AG09309 (cell line): ENCODE data around the gene BICD1.

Source experiments
- DNase-seq: peaks from one replicate; pipeline ENCODE4 v3.0.0-alpha.2; 2010; ENCODE audit warnings: low read depth
- H3K4me3 ChIP-seq: 2 replicates; pipeline ENCODE4 v1.5.1; 2011; ENCODE audit warnings: mild to moderate bottlenecking, low read depth, low read length, moderate library complexity; ENCODE audit not compliant: control insufficient read depth
- CTCF ChIP-seq: IDR thresholded peaks from 2 replicates; pipeline ENCODE4 v1.5.1; 2011; ENCODE audit warnings: mild to moderate bottlenecking, low read depth, low read length, inconsistent platforms; ENCODE audit not compliant: insufficient read depth, control insufficient read depth; ENCODE audit errors: missing control alignments

Gene BICD1

GRCh38 chr12:32106517-32107358, at the start of gene BICD1:
Gene BICD1 (plus strand): TSS chr12:32106847. CDS start chr12:32107332, 485 bp downstream.
- peak within 1 kb of the TSS; percentile 89 for H3K4me3 ChIP-seq
- peak; percentile 13 for TF ChIP-seq CTCF
- DNase-seq: peak; percentile 44

- DNase-seq: no peak
- TF ChIP-seq CTCF: no peak
- H3K4me3 ChIP-seq: no peak overlapping the region
Observed at GRCh38 chr12:32061033-32061432, 45.6 kb upstream of the BICD1 start.

- H3K4me3 ChIP-seq: no peak overlapping the region
- DNase-seq: no peak
- no peak for TF ChIP-seq CTCF
Observed at GRCh38 chr12:32062881-32063280, 43.8 kb upstream of the BICD1 start.

- H3K4me3 ChIP-seq: no peak overlapping the region
- no peak for DNase-seq
- no peak for TF ChIP-seq CTCF
Observed at GRCh38 chr12:32063796-32064195, 42.9 kb upstream of the BICD1 start.

DNA sequence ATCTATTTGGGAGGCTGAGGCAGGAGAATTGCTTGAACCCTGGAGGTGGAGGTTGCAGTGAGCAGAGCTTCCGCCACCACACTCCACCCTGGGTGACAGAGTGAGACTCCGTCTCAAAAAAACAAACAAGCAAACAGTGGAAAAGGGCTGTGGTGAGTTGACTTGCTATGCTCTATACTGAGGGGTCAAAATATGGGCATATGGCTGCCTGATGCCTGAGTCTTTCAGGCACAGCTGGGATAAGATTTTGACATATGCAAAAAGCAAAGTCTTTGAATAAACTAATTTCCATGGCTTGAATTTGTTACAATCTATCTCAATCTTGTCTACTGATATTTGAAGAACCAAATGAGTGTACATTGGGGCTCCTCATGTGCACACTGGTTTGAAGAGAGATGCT, 40.4 kb upstream of the BICD1 start:
- no peak for DNase-seq
- TF ChIP-seq CTCF: no peak
- no peak overlapping the region for H3K4me3 ChIP-seq

DNA sequence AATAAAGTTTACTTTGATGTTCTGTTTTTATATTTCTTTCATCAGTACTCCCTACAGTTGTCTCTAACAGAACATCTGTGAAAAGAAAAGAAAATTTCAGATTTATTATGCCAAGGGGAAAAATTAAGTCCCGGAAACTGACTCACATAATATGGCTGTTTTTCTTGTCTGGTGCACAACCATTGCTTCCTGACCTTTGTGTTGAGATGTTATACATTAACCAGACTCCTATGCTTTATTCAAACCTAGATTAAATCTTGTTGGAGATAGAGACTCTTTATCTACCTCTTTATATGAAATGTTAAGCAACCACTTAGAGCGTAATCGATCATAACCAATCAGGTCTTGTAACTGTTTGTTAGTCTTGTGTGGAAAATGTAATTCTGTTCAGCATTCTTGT, 37.6 kb upstream of the BICD1 start:
- DNase-seq: no peak
- TF ChIP-seq CTCF: no peak
- H3K4me3 ChIP-seq: no peak overlapping the region

DNA sequence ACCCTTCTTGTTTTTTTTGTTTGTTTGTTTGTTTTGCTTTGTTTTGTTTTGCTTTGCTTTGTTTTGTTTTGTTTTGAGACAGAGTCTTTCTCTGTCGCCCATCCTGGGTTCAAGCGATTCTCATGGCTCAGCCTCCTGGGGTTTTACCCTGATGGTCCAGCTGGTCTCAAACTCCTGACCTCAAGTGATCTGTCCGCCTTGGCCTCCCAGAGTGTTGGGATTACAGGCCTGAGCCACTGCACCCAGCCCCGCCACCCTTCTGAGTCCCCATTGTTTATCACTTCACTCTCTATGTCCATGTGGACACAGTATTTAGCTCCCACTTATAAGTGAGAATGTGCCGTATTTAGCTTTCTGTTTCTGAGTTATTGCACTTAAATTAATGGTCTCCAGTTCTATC, 36.9 kb upstream of the BICD1 start:
- no peak for TF ChIP-seq CTCF
- H3K4me3 ChIP-seq: no peak overlapping the region
- no peak for DNase-seq
